ENCODE measurements around the gene CFAP43.

DNA sequence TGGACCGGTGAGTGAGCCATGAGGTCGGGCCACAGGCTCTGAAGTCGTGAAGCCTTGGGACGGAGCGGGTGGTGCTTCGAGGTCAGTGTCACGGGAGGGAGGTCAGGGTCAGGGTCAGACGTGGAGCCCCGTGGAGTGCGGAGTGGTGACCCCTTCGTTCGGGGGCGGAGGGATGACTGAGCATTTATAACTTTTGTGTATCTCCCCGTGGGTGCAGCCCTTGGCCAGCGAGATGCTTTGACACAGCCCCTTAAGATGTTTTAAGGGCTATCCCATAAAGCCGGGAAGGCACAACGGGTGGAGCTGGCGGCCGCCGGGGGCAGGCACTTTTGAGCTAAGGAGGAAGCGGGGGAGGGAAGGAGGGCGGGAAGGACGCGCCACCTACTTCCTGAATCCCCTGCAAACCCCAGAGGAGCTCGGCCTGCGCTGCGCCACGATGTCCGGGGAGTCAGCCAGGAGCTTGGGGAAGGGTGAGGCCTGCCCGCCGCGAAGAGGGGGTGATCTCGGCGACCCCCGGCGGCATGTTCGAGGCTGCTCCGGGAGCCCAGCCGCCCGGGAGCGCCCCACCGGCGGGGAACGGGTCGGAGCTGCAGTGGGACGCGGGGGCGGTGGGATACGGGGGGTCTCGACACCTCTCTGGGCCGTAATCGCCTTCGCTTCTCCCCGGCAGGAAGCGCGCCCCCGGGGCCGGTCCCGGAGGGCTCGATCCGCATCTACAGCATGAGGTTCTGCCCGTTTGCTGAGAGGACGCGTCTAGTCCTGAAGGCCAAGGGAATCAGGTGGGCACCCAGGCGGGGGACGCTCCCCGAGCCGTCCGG lies 22.5 kb upstream of the CFAP43 start, which contains the start of gene GSTO1:
- no peak for TF ChIP-seq CTCF (IDR thresholded peaks at IDR 0.05)
- TF ChIP-seq EZH2 (IDR thresholded peaks at IDR 0.05; ENCODE audit: borderline replicate concordance, insufficient read depth, low read depth, low read length, poor library complexity, severe bottlenecking) = no peak
